Liver (tissue), 2 donors: ENCODE measurements around the gene PEX16.

ENCODE experiments used
- JUND ChIP-seq, 2 donors: IDR thresholded peaks; 2 replicates each; pipeline ENCODE4 v1.6.1; 2016; ENCODE audit warnings: antibody characterized with exemption in 2 of 2
- TF ChIP-seq, protein P1 (sequence below): IDR thresholded peaks from 2 replicates; pipeline ENCODE4 v1.6.1; 2016; ENCODE audit warnings: antibody characterized with exemption, mild to moderate bottlenecking
- TF ChIP-seq, protein P2 (sequence below): IDR thresholded peaks from 2 replicates; pipeline ENCODE4 v1.6.1; 2016; ENCODE audit warnings: antibody characterized with exemption
- donor health status: healthy.

DNA sequence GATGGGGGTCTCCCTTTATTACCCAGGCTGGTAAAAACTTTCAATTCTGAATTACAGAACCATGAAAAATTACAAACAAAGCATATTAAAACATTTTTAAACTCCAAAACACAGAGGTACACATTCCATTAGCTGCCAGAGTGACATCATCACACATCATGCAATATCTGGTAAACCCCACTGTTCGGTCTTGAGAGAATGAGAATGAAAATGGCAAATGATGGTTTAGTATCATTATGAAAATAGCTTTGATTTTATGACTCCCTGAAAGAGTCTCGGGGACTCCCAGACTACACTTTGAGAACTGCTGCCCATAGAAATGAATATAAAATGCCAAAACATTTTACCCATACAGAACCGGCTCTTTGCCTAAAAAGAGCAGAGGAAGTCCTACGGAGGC is 23.6 kb upstream of the PEX16 start:
- TF ChIP-seq, protein P1, sequence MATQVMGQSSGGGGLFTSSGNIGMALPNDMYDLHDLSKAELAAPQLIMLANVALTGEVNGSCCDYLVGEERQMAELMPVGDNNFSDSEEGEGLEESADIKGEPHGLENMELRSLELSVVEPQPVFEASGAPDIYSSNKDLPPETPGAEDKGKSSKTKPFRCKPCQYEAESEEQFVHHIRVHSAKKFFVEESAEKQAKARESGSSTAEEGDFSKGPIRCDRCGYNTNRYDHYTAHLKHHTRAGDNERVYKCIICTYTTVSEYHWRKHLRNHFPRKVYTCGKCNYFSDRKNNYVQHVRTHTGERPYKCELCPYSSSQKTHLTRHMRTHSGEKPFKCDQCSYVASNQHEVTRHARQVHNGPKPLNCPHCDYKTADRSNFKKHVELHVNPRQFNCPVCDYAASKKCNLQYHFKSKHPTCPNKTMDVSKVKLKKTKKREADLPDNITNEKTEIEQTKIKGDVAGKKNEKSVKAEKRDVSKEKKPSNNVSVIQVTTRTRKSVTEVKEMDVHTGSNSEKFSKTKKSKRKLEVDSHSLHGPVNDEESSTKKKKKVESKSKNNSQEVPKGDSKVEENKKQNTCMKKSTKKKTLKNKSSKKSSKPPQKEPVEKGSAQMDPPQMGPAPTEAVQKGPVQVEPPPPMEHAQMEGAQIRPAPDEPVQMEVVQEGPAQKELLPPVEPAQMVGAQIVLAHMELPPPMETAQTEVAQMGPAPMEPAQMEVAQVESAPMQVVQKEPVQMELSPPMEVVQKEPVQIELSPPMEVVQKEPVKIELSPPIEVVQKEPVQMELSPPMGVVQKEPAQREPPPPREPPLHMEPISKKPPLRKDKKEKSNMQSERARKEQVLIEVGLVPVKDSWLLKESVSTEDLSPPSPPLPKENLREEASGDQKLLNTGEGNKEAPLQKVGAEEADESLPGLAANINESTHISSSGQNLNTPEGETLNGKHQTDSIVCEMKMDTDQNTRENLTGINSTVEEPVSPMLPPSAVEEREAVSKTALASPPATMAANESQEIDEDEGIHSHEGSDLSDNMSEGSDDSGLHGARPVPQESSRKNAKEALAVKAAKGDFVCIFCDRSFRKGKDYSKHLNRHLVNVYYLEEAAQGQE = no peak
- no peak for TF ChIP-seq JUND (IDR thresholded peaks at IDR 0.05)
- TF ChIP-seq, protein P2, sequence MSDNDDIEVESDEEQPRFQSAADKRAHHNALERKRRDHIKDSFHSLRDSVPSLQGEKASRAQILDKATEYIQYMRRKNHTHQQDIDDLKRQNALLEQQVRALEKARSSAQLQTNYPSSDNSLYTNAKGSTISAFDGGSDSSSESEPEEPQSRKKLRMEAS = no peak
